Measurements from ENCODE around the gene MYRIP. TPM values are rescaled to one million over a fixed set of nuclear protein-coding genes. Genes with fewer than 3 reads are reported as not detected.
"Not testable (repeated sequence)": the region's sequence is repeated elsewhere in the genome, so short reads cannot be mapped to it uniquely, and the experiment has no call there.

Gene MYRIP
- total and polyA plus RNA-seq, 12 donors: 0.24 to 4.8 (median 1.4) TPM

GRCh38 chr3:40128166-40128565, 318.8 kb downstream of the MYRIP start:
- no peak for DNase-seq
- Histone ChIP-seq H3K9me3 (replicated peaks in 1 of 3) (no peaks in the 10 kb centered on the region), H3K27ac (no peak overlapping the region), H3K27me3 (no peaks in the 10 kb centered on the region), H3K36me3 (replicated peaks in 1 of 2) (no peaks in the 10 kb centered on the region), H3K4me1 (replicated peaks in 1 of 2) (no peaks in the 10 kb centered on the region), H3K4me3 (no peak overlapping the region)
- intact Hi-C loops (cut with DNase I): no loop called here
- TF ChIP-seq POLR2A (IDR thresholded peaks at IDR 0.05) (no peak), CTCF (IDR thresholded peaks at IDR 0.05) (no peak)
- 72 to 89% (median 77%) methylated on average over 2 of the region's 2 CpGs for WGBS, 4 donors

DNA sequence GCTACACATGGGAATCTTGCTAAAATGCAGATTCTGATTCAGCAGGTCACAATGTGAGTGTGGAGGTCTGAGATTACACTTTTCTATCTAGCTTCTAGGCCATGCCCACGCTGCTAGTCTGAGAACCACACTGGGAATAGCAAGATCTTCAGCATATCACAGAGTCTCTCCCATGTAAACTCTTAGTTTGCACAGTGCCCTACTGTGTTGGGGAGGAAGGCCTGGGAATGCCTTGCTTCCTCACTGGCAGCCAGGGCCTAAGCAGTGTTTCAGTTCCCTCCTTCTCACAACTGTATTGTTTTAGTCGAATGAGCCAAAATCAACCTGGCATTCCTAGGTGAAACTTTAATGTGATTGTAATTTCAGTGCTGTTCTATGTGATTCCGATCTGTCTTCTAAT, 320.1 kb downstream of the MYRIP start:
- Histone ChIP-seq H3K27me3 (no peaks in the 10 kb centered on the region), H3K9me3 (replicated peaks in 1 of 3) (no peaks in the 10 kb centered on the region), H3K36me3 (replicated peaks in 1 of 2) (no peaks in the 10 kb centered on the region), H3K4me1 (replicated peaks in 1 of 2) (no peaks in the 10 kb centered on the region), H3K27ac (no peak overlapping the region), H3K4me3 (no peak overlapping the region)
- 88 to 95% (median 91%) methylated on average over 3 of the region's 3 CpGs for WGBS, 4 donors
- no peak for TF ChIP-seq CTCF (IDR thresholded peaks at IDR 0.05)
- TF ChIP-seq POLR2A (IDR thresholded peaks at IDR 0.05): no peak
- intact Hi-C loops (cut with DNase I): no loop called here
- DNase-seq: no peak

- Histone ChIP-seq H3K27me3 (no peaks in the 10 kb centered on the region), H3K4me3 (no peak overlapping the region), H3K36me3 (replicated peaks in 1 of 2) (no peaks in the 10 kb centered on the region), H3K27ac (no peak overlapping the region), H3K4me1 (replicated peaks in 1 of 2) (no peaks in the 10 kb centered on the region), H3K9me3 (replicated peaks in 1 of 3) (no peaks in the 10 kb centered on the region)
- 83 to 92% (median 91%) methylated on average over 2 of the region's 2 CpGs for WGBS, 4 donors
- no peak for DNase-seq
- TF ChIP-seq POLR2A (IDR thresholded peaks at IDR 0.05) (no peak), CTCF (IDR thresholded peaks at IDR 0.05) (no peak)
- intact Hi-C loops (cut with DNase I): no loop called here
Measured at GRCh38 chr3:40129981-40130380, 320.6 kb downstream of the MYRIP start.

GRCh38 chr3:40130721-40131120, 321.3 kb downstream of the MYRIP start:
- no peak for DNase-seq
- no peaks in the 10 kb centered on the region for H3K27me3 ChIP-seq
- H3K27ac ChIP-seq: no peak overlapping the region
- H3K4me1 ChIP-seq (replicated peaks in 1 of 2): no peaks in the 10 kb centered on the region
- H3K9me3 ChIP-seq (replicated peaks in 1 of 3): no peaks in the 10 kb centered on the region
- no peak overlapping the region for H3K4me3 ChIP-seq
- intact Hi-C loops (cut with DNase I): no loop called here
- H3K36me3 ChIP-seq (replicated peaks in 1 of 2): no peaks in the 10 kb centered on the region
- TF ChIP-seq POLR2A (IDR thresholded peaks at IDR 0.05): no peak
- no peak for TF ChIP-seq CTCF (IDR thresholded peaks at IDR 0.05)

DNA sequence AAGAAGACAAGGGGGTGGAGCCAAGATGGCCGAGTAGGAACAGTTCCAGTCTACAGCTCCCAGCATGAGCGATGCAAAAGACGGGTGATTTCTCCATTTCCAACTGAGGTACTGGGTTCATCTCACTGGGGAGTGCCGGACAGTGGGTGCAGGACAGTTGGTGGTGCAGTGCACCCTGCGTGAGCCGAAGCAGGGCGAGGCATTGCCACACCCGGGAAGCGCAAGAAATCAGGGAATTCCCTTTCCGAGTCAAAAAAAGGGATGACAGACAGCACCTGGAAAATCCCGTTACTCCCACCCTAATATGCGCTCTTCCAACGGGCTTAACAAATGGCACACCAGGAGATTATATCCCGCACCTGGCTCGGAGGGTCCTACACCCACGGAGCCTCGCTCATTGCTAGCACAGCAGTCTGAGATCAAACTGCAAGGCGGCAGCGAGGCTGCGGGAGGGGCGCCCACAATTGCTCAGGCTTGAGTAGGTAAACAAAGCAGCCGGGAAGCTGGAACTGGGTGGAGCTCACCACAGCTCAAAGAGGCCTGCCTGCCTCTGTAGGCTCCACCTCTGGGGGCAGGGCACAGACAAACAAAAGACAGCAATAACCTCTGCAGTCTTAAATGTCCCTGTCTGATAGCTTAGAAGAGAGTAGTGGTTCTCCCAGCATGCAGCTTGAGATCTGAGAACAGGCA, 324.6 kb downstream of the MYRIP start:
- 84 to 93% (median 88%) methylated on average over 18 to 22 of the region's 22 CpGs for WGBS, 4 donors
- H3K9me3 ChIP-seq (replicated peaks in 1 of 3); H3K4me1 ChIP-seq (replicated peaks in 1 of 2); intact Hi-C loops (cut with DNase I); H3K36me3 ChIP-seq (replicated peaks in 1 of 2); H3K4me3 ChIP-seq; DNase-seq; H3K27ac ChIP-seq; H3K27me3 ChIP-seq: not testable (repeated sequence)

Measured in adrenal gland (tissue), 12 donors.